Smooth muscle cell (in vitro differentiated cells): ENCODE results near the gene ZGPAT. TPM values are rescaled to one million over a fixed set of nuclear protein-coding genes. Genes with fewer than 3 reads are reported as not detected.

Experiments used
- DNase-seq: peaks from one replicate; lab custom pipeline; 2025; ENCODE audit not compliant: unreplicated experiment; lab: John Stamatoyannopoulos, UW
- H2AFZ ChIP-seq: fragments of 200-600 bp; sonication (generic); 2 replicates; pipeline ENCODE4 v1.6.0; 2016; ENCODE audit warnings: antibody characterized with exemption, low read depth, mild to moderate bottlenecking
- H3F3A ChIP-seq: fragments of 200-600 bp; sonication (generic); 2 replicates; pipeline ENCODE4 v1.6.0; 2017; ENCODE audit warnings: antibody characterized with exemption, low read depth
- H3K27ac ChIP-seq: fragments of 200-600 bp; sonication (generic); 2 replicates; pipeline ENCODE4 v1.5.1; 2016; ENCODE audit warnings: low read depth, mild to moderate bottlenecking
- H3K27me3 ChIP-seq: fragments of 200-600 bp; sonication (generic); 2 replicates; pipeline ENCODE4 v1.6.1; 2016; ENCODE audit warnings: low read depth, mild to moderate bottlenecking
- H3K36me3 ChIP-seq: fragments of 200-600 bp; sonication (generic); 2 replicates; pipeline ENCODE4 v1.5.1; 2016; ENCODE audit warnings: low read depth
- H3K4me1 ChIP-seq: fragments of 200-600 bp; sonication (generic); 2 replicates; pipeline ENCODE4 v1.5.1; 2016; ENCODE audit warnings: low read depth
- H3K4me2 ChIP-seq: fragments of 200-600 bp; sonication (generic); 2 replicates; pipeline ENCODE4 v1.6.0; 2016; ENCODE audit warnings: mild to moderate bottlenecking
- H3K4me3 ChIP-seq: fragments of 200-600 bp; sonication (generic); 2 replicates; pipeline ENCODE4 v1.5.1; 2016; ENCODE audit warnings: mild to moderate bottlenecking
- H3K79me2 ChIP-seq: fragments of 200-600 bp; sonication (generic); 2 replicates; pipeline ENCODE4 v1.6.0; 2016; ENCODE audit warnings: low read depth, mild to moderate bottlenecking
- H3K9ac ChIP-seq: fragments of 200-600 bp; sonication (generic); 2 replicates; pipeline ENCODE4 v1.6.0; 2016; ENCODE audit warnings: low read depth
- H3K9me3 ChIP-seq: fragments of 200-600 bp; sonication (generic); replicated peaks from 2 replicates; pipeline ENCODE4 v1.5.1; 2016; ENCODE audit warnings: low read depth
- H4K20me1 ChIP-seq: fragments of 200-600 bp; sonication (generic); 2 replicates; pipeline ENCODE4 v1.6.0; 2016; ENCODE audit warnings: low read depth
- CTCF ChIP-seq: fragments of 200-600 bp; sonication (generic); IDR thresholded peaks from 2 replicates; pipeline ENCODE4 v1.5.1; 2017; ENCODE audit warnings: borderline replicate concordance, mild to moderate bottlenecking, antibody characterized with exemption; ENCODE audit not compliant: insufficient read depth, poor library complexity, severe bottlenecking
- WGBS: methylation state at CpG from one replicate; pipeline ENCODE4 v1.1.7; 2016; ENCODE audit warnings: low lambda C conversion rate; 5-methylcytosine and 5-hydroxymethylcytosine counted together
- polyA plus RNA-seq: library from polyadenylated mRNA; unstranded; fragments of >200 nt; fragmentation: Nextera tagmentation; extraction: Ambion mirVana; gene quantifications from 2 replicates; pipeline ENCODE4 v1.2.1, GENCODE V29; 2016
- total RNA-seq: library from RNA; depleted of rRNA; stranded (reverse); fragments of >200 nt; gene quantifications from 2 replicates; pipeline ENCODE4 v1.2.3, GENCODE V29; 2014

The ZGPAT gene
- total and polyA plus RNA-seq, 2 experiments from 2014 or later = 13.8 to 32.3 TPM

- Histone ChIP-seq H3K4me1 (no peaks in the 10 kb centered on the region), H3K9ac (no peak overlapping the region), H2AFZ (no peak overlapping the region), H3K4me3 (no peak overlapping the region), H3K27me3 (no peaks in the 10 kb centered on the region), H3K4me2 (no peak overlapping the region), H3K9me3 (no peaks in the 10 kb centered on the region), H3F3A (peaks cover 7% of the 10 kb centered on the region), H3K79me2 (no peaks in the 10 kb centered on the region), H3K27ac (no peak overlapping the region), H3K36me3 (no peaks in the 10 kb centered on the region), H4K20me1 (no peaks in the 10 kb centered on the region)
- 87% methylated on average over 19 of the region's 20 CpGs for WGBS
- TF ChIP-seq CTCF = no peak
- no peak for DNase-seq
Observed at GRCh38 chr20:63748070-63748933, 40.5 kb downstream of the ZGPAT start.

- no peaks in the 10 kb centered on the region for H3K27me3 ChIP-seq
- peaks cover 3% of the 10 kb centered on the region for H3F3A ChIP-seq
- H3K4me1 ChIP-seq = no peaks in the 10 kb centered on the region
- no peaks in the 10 kb centered on the region for H3K9me3 ChIP-seq
- no peak overlapping the region for H3K27ac ChIP-seq
- no peak for DNase-seq
- H3K4me2 ChIP-seq = no peak overlapping the region
- no peaks in the 10 kb centered on the region for H4K20me1 ChIP-seq
- H3K9ac ChIP-seq = no peak overlapping the region
- 85% methylated on average over 11 of the region's 11 CpGs for WGBS
- H3K4me3 ChIP-seq = no peak overlapping the region
- H3K79me2 ChIP-seq = no peaks in the 10 kb centered on the region
- no peak overlapping the region for H2AFZ ChIP-seq
- H3K36me3 ChIP-seq = no peaks in the 10 kb centered on the region
- TF ChIP-seq CTCF = no peak
Observed at GRCh38 chr20:63748934-63749270, 41.1 kb downstream of the ZGPAT start.

GRCh38 chr20:63749597-63750508 lies 42.0 kb downstream of the ZGPAT start:
- Histone ChIP-seq H3K27me3 (no peaks in the 10 kb centered on the region), H3K4me3 (no peak overlapping the region), H3K27ac (no peak overlapping the region), H2AFZ (no peak overlapping the region), H3K36me3 (no peaks in the 10 kb centered on the region), H3K9ac (no peak overlapping the region), H3K79me2 (no peaks in the 10 kb centered on the region), H3K4me1 (no peaks in the 10 kb centered on the region), H4K20me1 (no peaks in the 10 kb centered on the region), H3K9me3 (no peaks in the 10 kb centered on the region), H3F3A (no peaks in the 10 kb centered on the region), H3K4me2 (no peak overlapping the region)
- DNase-seq = no peak
- WGBS = 98% methylated on average over 16 of the region's 16 CpGs
- TF ChIP-seq CTCF = no peak
